ENCODE results near the gene METTL22. TPM values are rescaled to one million over a fixed set of nuclear protein-coding genes. Genes with fewer than 3 reads are reported as not detected.
"Not testable (repeated sequence)": the region's sequence is repeated elsewhere in the genome, so short reads cannot be mapped to it uniquely, and the experiment has no call there.

METTL22 gene
- total RNA-seq, 4 donors from 2014 or later = 20.2 to 70.3 (median 45.4) TPM

DNA sequence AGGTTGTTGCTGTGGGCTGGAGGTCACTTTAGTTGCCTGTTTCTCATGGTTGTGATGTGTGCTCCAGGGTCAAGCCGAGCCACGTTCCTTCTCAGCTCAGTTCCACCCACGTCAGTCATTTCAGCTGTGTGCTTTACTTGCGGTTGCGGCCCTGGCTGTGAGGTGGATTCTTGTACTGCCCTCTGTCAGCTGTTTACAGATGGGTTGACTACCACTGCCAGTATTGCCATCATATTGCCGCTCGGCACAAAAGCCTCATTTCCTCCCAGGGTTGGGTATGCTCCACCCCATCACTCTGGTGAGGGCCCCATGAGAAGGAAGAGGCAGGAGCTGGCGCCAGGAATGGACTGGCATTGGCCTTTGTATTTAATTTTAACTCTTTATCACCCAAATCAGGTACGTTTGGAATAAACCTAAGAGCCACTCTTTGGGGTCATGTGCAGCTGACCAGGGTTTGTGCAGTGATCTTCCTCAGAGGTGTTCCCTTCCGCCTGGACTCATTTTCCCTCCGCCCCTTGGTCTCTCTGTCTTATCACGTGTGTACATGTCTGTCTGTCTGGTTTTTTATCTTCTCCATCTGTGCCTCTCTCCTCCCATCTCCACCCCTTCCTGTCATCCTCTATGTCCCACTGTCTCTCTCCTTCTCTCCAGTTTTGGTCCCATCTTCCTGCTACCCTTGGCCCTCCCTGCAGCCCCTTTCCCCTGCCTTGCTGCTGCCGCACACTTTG is 25.0 kb downstream of the METTL22 start:
- no peak for DNase-seq
- Histone ChIP-seq H3K4me1 (no peaks in the 10 kb centered on the region), H3K27ac (no peak overlapping the region), H3K36me3 (no peaks in the 10 kb centered on the region), H3K4me3 (no peak overlapping the region), H3K27me3 (no peaks in the 10 kb centered on the region), H3K9me3 (no peaks in the 10 kb centered on the region)
- intact Hi-C loops (cut with DNase I; ENCODE audit: low total_unique reads) = no loop called here
- TF ChIP-seq POLR2A (IDR thresholded peaks at IDR 0.05) = no peak
- no peak for TF ChIP-seq CTCF (IDR thresholded peaks at IDR 0.05)

DNA sequence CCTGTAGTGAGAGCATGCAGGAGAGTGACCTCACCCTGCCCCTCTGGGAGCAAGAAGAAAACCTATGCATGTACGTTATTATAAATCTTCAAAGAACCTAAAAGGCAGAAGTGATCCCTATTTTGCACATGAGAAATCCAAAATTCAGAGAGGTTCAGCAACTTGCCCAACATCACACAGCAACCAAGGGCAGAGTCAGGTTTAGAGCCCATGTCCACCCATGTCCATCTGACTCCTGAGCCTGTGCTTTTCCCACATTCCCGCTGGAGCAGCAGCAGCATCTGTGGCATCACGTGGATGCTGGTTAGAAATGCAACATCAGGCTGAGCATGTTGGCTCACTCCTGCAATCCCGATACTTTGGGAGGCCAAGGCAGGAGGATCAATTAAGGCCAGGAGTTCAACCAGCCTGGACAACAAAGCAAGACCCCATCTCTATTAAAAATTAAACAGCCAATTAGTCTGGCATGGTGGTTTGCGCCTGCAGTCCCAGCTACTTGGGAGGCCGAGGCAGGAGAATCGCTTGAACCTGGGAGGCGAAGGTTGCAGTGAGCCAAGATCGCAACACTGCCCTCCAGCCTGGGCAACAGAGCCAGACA is 26.3 kb downstream of the METTL22 start:
- Histone ChIP-seq H3K27ac (no peak overlapping the region), H3K4me1 (no peaks in the 10 kb centered on the region), H3K4me3 (no peak overlapping the region), H3K9me3 (no peaks in the 10 kb centered on the region), H3K27me3 (no peaks in the 10 kb centered on the region), H3K36me3 (no peaks in the 10 kb centered on the region)
- intact Hi-C loops (cut with DNase I; ENCODE audit: low total_unique reads) = no loop called here
- DNase-seq = no peak
- TF ChIP-seq CTCF (IDR thresholded peaks at IDR 0.05) (no peak), POLR2A (IDR thresholded peaks at IDR 0.05) (no peak)

DNA sequence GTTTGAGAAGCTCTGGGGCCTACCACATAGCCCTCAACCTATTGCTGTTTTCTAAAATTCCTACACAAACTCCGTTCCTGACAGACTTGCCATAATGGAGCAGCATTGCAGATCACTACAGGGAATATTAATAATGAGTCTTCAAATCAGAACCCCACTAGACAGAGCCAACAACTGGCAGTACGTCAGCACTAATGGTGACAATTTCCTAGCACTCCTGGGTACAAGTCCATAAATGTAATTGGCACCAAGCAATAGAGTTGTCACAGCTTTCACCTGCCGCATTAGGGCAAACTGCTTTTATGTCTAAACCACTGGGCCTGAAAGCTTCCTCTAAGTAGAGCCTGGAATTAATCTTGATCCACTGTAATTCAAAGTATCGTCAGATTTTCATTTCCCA is 27.4 kb downstream of the METTL22 start:
- Histone ChIP-seq H3K27ac (no peak overlapping the region), H3K4me1 (no peaks in the 10 kb centered on the region), H3K4me3 (no peak overlapping the region), H3K9me3 (no peaks in the 10 kb centered on the region), H3K27me3 (no peaks in the 10 kb centered on the region), H3K36me3 (no peaks in the 10 kb centered on the region)
- DNase-seq = no peak
- TF ChIP-seq POLR2A (IDR thresholded peaks at IDR 0.05) (no peak), CTCF (IDR thresholded peaks at IDR 0.05) (no peak)
- intact Hi-C loops (cut with DNase I; ENCODE audit: low total_unique reads) = no loop called here

DNA sequence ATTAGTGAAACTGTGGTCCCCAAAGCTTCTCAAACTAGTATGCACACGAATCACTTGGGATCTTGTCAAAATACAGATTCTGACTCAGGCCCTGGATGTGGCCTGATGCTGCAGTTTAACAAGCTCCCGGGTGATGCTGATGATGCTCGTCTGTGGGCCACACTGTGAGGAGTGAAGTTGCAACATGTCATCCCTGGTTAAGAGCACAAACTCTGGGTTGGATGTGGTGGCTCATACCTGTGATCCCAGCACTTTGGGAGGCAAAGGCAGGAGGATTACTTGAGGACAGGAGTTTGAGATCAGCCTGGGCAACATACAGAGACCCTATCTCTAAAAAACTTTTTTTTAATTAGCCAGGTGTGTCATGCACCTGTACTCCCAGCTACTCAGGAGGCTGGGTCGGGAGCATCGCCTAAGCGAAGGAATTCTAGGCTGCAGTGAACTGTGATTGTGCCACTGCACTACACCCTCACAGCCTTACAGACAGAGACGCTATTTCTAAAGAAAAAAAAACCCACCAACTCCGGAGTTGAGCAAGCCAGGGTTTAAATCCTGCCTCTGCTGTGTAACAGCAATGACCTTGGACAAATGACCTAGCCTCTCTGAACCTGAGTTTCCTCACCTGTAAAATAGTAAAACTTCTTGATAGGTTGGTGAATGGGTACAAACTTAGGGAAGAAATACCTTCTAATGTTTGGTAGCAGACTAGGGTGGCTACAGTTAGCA is 28.5 kb downstream of the METTL22 start:
- H3K9me3 ChIP-seq = no peaks in the 10 kb centered on the region
- no peak for TF ChIP-seq CTCF (IDR thresholded peaks at IDR 0.05)
- no peak for TF ChIP-seq POLR2A (IDR thresholded peaks at IDR 0.05)
- no peak overlapping the region for H3K27ac ChIP-seq
- no peak for DNase-seq
- H3K27me3 ChIP-seq = no peaks in the 10 kb centered on the region
- intact Hi-C loops (cut with DNase I; ENCODE audit: low total_unique reads) = loop anchor here (10.0 kb wide), 1 partner anchor 235 kb away; the partner anchor contains the start of gene LITAFD
- no peaks in the 10 kb centered on the region for H3K4me1 ChIP-seq
- no peak overlapping the region for H3K4me3 ChIP-seq
- H3K36me3 ChIP-seq = no peaks in the 10 kb centered on the region

- H3K4me3 ChIP-seq, H3K27ac ChIP-seq, H3K27me3 ChIP-seq, H3K4me1 ChIP-seq, DNase-seq, H3K9me3 ChIP-seq, H3K36me3 ChIP-seq: not testable (repeated sequence)
- intact Hi-C loops (cut with DNase I; ENCODE audit: low total_unique reads) = loop anchor here (10.0 kb wide), 1 partner anchor 233 kb away; the partner anchor contains the start of gene LITAFD
Observed at GRCh38 chr16:8651958-8652357, 30.5 kb downstream of the METTL22 start.
